ENCODE results near the gene TOX2. TPM values are rescaled to one million over a fixed set of nuclear protein-coding genes. Genes with fewer than 3 reads are reported as not detected.

TOX2 gene
- polyA plus RNA-seq, 1 donor, result 2.3 TPM

- no peak for DNase-seq (ENCODE audit: low read depth)
These were observed 790 bp downstream of the TOX2 start for GRCh38 chr20:43915211-43916072.

GRCh38 chr20:43916073-43916880 is 1.6 kb downstream of the TOX2 start:
- no peak for DNase-seq (ENCODE audit: low read depth)

DNA sequence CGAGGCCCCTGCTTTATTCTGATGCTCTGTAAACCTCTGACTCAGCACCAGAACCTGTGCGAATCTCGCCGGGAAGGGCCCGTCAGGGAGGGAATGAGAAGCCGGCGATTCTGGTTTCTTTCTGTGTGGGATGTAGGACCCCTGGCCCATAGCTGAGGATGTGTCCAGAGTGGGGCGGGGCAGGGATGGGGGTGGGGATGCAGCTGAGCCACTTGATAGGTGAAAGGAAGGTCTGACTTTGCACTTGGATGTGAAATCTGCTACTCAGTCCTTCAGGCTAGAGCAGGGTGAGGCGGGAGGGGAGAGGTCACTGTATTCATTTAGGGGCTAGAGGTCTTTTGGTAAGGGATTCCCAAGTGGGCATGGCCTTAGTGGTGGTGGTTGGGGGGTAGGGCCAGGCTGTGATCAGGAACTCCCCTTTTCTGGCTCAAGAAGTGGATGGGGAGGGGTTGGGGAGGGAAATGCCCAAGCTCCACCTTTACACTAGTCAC is 2.3 kb downstream of the TOX2 start:
- DNase-seq (ENCODE audit: low read depth), result no peak

GRCh38 chr20:43917380-43917779 is 2.7 kb downstream of the TOX2 start:
- no peak for DNase-seq (ENCODE audit: low read depth)

GRCh38 chr20:43919686-43920403 is 5.2 kb downstream of the TOX2 start:
- DNase-seq (ENCODE audit: low read depth), result no peak

- DNase-seq (ENCODE audit: low read depth), result no peak
These were observed 6.1 kb downstream of the TOX2 start for GRCh38 chr20:43920797-43921196.

- no peak for DNase-seq (ENCODE audit: low read depth)
These were observed 6.7 kb downstream of the TOX2 start for GRCh38 chr20:43921227-43921780.

DNA sequence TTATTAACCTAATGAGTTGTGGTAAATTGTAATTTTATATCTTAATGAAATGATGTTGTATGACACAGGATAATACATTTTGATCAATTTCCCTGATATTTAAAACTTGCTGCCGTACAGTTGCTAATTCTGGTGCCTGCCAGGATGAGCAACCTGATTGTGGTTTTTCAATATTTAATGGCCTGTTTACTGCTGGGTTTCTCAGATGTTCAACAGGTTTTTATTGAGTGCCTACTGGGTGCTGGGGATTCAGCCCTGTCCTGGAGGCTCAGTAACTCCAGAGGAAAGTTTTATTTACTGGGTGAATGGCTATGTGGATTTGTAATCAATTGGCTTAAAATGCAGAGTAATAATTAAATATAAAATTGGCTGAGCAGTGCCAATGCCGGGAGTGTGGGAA is 8.0 kb downstream of the TOX2 start:
- DNase-seq (ENCODE audit: low read depth), result no peak

DNA sequence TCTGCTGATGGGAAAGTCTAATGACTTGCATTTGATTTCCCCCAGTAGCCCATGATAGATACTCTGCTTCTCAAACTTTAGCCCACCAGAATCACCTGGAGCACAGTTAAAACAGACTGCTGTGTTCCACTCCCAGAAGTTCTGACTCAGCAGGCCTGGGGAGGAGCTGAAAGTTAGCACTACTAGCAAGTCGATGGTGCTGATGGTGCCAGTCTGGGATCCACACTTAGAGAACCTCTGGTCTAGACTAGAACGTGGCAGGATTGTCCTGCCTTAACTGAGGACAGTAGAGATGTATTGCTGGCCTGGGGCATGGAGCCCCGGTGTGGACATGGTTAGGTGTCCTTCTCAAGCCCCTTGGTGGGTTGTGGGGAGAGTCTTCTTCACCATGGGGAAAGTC is 8.7 kb downstream of the TOX2 start:
- DNase-seq (ENCODE audit: low read depth), result no peak

GRCh38 chr20:43923917-43924316 is 9.3 kb downstream of the TOX2 start:
- DNase-seq (ENCODE audit: low read depth), result no peak

GRCh38 chr20:43925215-43925614 is 10.6 kb downstream of the TOX2 start:
- DNase-seq (ENCODE audit: low read depth), result no peak

GRCh38 chr20:43925801-43926200 is 11.1 kb downstream of the TOX2 start:
- DNase-seq (ENCODE audit: low read depth), result no peak

GRCh38 chr20:43926287-43927050 is 11.8 kb downstream of the TOX2 start:
- DNase-seq (ENCODE audit: low read depth), result no peak

DNA sequence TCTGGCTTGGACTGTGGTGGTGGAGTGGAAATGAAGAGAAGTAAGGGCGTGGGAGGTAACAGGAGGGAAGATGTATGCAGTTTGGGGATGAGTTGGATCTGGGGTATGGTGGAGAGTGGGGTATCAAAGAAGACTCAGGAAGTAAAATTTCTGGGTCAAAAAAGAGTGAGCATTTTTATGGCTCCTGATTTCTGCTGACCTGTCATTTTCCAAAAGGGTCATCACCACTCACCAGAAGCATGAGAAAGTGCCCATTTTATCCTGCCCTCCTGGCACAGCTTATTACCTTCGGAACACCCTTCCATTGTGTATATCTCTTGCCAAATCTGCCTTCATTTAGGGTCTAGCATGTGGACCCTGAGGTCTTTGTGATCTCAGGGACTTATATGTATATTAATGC is 17.3 kb downstream of the TOX2 start:
- DNase-seq (ENCODE audit: low read depth), result no peak

GRCh38 chr20:43934833-43935232 is 20.2 kb downstream of the TOX2 start:
- DNase-seq (ENCODE audit: low read depth), result no peak

DNA sequence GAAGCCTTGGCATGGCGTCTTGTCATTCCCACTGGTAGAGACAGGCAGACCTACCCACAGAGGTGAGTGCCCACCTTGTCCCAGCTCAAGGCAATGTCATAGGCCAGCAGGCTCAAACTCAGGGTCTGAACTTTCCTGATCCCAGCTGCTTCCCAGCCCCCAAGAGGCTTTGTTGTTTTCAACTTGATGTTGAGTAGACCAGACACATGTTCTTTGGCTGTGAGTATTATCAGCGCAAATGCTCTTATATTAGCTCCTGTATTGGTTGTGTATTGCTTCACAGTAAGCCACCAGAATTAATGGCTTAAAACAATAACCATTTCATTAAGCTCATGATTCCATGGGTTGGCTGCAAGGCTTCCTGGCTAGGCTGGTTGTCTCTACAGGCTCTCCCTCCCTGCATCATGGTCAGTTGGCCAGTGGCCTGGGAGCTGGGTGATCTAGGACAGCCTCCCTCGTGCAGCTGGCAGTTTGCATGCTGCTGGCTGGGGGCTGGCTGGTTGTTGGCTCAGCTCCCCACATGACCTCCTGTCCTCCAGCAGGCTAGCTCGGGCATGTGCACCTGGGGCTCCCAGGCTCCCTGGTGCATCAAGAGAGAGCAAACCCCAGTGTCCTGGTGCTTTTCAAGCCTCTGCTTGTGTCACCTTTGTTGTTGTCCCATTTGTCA is 21.6 kb downstream of the TOX2 start:
- no peak for DNase-seq (ENCODE audit: low read depth)

DNA sequence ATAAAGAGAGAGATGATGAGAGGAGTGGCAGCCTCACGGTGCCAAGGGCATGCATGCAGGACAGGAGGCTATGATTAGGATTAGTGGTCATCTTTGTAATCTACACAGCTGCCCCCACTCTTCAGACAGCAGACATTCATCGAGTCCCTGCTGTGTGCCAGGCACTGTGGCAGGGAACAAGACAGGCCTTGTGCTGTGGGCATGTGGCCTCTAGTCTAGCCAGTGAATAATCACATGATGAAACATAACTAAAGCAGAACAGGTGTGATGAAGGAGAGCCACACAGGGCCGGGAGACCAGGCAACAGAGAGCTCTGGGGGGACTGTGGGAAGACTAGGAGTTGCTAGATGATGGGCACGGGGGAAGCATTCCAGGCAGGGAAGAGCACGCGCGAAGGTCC is 22.2 kb downstream of the TOX2 start:
- no peak for DNase-seq (ENCODE audit: low read depth)

DNA sequence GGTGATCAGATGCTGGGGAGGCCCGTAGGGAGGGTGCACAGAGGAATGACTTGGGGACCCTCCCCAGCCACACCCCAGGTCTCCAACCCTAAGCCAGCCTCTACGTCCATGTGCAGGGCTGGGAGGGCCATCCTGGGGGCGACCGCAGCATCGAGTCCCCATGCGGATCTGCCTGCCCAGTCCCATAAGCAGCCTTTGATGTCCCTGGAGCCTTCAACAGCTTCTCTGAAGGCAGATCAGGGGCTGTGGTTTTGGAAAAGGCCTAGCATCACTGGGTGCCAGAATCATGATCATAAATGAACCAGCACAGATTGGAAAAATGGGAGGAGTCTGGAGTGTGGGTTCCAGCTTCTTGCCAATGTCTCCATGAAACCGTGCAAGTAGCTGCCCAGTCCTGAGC is 22.9 kb downstream of the TOX2 start:
- DNase-seq (ENCODE audit: low read depth), result no peak

GRCh38 chr20:43938017-43938655 is 23.5 kb downstream of the TOX2 start:
- DNase-seq (ENCODE audit: low read depth), result no peak
